Coronary artery (tissue), 2 donors: ENCODE results near the gene TNRC6B.
"Not testable (repeated sequence)": the region's sequence is repeated elsewhere in the genome, so short reads cannot be mapped to it uniquely, and the experiment has no call there.

Experiments
- DNase-seq: peaks from one replicate; pipeline ENCODE4 v3.0.0-alpha.2; 2017; ENCODE audit warnings: low spot score
- H3K27ac ChIP-seq, 2 donors: fragments of 200-600 bp; sonication (generic); one replicate each; pipeline ENCODE4 v1.5.1; 2016 to 2019
- H3K4me3 ChIP-seq: fragments of 200-600 bp; sonication (generic); 2 replicates; pipeline ENCODE4 v1.5.1; 2016; ENCODE audit warnings: mild to moderate bottlenecking, moderate library complexity
- TF ChIP-seq, protein P1 (sequence below): fragments of 200-600 bp; sonication (generic); IDR thresholded peaks from one replicate; pipeline ENCODE4 v1.5.1; 2019; ENCODE audit warnings: antibody characterized with exemption

Gene TNRC6B

DNA sequence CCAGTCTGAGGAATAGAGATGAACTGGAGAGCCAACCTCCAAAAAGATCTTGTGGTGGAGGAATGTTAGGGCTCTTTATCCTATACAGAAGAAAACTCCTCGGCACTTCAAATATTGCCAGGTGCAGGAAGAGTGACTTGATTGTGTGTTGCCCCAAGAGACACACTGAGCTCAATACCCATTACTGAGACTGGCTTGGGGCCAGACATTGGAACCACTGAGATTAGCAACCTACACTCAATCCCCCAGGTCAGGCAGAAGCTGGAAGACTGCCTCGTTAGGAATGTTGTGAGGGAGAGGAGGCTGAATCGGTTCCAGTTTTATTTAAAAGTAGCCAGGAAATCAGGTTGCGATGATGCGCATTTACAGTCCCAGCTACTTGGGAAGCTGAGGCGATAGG, 190.3 kb downstream of the TNRC6B start:
- TF ChIP-seq, protein P1, sequence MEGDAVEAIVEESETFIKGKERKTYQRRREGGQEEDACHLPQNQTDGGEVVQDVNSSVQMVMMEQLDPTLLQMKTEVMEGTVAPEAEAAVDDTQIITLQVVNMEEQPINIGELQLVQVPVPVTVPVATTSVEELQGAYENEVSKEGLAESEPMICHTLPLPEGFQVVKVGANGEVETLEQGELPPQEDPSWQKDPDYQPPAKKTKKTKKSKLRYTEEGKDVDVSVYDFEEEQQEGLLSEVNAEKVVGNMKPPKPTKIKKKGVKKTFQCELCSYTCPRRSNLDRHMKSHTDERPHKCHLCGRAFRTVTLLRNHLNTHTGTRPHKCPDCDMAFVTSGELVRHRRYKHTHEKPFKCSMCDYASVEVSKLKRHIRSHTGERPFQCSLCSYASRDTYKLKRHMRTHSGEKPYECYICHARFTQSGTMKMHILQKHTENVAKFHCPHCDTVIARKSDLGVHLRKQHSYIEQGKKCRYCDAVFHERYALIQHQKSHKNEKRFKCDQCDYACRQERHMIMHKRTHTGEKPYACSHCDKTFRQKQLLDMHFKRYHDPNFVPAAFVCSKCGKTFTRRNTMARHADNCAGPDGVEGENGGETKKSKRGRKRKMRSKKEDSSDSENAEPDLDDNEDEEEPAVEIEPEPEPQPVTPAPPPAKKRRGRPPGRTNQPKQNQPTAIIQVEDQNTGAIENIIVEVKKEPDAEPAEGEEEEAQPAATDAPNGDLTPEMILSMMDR, result no peak
- no peak for DNase-seq
- no peak overlapping the region for H3K27ac ChIP-seq
- H3K4me3 ChIP-seq, result no peak overlapping the region

DNA sequence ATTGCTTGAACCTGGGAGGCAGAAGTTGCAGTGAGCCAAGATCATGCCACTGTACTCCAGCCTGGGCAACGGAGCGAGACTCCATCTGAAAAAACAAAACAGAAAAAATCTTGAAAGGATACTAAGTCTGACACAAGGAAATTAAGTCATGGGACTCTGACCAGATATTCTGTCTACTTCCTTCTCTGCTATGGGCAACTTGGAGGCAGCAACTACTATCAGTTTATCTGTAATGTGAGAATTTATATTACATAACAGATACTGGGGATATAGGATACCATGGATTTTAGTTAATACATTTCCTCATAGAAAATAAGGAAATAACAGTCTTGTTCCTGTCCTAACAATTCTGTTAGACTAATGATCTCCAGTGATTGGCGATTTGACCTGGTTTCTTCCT, 191.1 kb downstream of the TNRC6B start:
- Histone ChIP-seq H3K4me3 (no peak overlapping the region), H3K27ac (no peak overlapping the region)
- TF ChIP-seq, protein P1, result no peak
- no peak for DNase-seq

DNA sequence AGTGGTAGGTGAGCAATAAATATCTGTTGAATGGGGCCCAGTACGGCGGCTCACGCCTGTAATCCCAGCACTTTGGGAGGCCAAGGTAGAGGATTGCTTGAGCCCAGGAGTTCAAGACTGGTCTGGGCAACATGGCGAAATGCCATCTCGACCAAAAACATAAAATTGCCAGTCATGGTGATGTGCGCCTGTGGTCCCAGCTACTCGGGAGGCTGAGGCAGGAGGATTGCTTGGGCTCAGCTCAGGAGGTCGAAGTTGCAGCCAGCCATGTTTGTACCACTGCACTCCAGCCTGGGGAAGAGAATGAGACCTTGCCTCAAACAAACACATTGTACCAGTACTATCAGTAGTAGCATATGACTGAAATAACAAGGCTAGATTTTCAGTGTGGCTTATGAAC, 196.8 kb downstream of the TNRC6B start:
- Histone ChIP-seq H3K4me3 (no peak overlapping the region), H3K27ac (no peak overlapping the region)
- TF ChIP-seq, protein P1, result no peak
- DNase-seq, result no peak

DNA sequence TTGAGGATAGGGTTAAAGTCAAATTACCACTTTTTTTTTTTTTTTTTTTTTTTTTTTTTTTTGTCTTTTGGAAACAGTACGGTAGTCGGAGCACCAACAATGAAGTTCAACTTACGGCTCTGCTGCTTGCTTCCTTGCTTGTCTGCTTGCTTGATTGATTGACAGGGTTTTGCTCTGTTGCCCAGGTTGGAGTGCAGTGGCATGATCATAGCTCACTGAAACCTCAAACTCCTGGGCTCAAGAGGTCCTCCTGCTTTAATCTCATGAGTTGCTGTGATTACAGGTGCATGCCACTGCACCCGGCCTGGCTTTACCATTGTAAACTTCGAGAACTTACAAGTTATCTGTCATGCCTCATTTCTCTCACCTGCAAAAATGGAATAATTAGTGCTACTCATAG, 198.4 kb downstream of the TNRC6B start:
- TF ChIP-seq, protein P1, result no peak

DNA sequence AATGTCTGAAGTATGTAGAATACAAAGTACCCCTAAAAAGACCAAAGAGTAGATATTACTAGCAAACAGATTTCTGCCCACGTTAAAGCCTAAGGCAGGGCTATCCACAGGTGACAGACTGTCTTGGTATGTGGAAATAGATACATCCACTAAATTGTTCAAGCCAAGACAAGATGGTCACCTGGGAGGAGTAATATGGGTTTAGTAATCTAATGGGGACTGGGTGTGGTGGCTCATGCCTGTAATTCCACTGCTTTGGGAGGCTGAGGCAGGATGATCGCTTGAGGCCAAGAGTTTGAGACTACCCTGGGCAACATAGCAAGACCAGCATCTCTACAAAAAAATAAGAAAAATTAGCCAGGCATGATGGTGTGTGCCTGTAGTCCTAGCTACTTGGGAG, 200.2 kb downstream of the TNRC6B start:
- H3K4me3 ChIP-seq, result no peak overlapping the region
- DNase-seq, result no peak
- TF ChIP-seq, protein P1, result no peak
- H3K27ac ChIP-seq, result no peak overlapping the region

More for the DNA sequence above, 198.4 kb downstream of the TNRC6B start:
- Histone ChIP-seq H3K27ac (no peak overlapping the region), H3K4me3 (no peak overlapping the region)
- DNase-seq, result no peak

DNA sequence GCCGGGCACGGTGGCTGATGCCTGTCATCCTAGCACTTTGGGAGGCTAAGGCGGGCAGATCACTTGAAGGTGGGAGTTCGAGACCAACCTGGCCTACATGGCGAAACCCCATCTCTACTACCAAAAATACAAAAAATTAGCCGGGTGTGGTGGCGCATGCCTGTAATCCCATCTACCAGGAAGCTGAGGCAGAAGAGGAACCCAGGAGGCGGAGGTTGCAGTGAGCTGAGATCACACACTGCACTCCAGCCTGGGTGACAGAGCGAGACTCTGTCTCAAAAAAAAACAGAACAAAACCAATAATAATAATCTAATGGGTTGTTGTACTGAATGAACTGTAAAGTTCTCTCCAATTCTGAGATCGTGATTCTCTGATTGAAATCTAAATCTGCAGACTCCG, 200.7 kb downstream of the TNRC6B start:
- H3K4me3 ChIP-seq, DNase-seq, H3K27ac ChIP-seq: not testable (repeated sequence)

DNA sequence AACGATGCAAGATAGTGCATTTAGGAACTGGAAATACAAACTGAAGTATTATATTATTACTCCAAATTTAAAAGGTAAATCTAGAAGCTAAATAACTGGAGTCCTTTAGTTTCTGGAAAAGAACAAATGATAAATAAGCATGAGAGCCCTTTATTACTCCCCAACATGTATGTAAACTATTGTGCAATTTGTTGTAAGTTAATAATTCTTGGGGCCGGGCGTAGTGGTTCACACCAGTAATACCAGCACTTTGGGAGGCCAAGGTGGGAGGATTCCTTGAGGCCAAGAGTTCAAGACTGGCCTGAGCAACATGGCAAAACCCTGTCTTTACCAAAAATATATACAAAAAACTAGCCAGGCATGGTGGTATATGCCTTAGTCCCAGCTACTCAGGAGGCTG, 203.7 kb downstream of the TNRC6B start:
- no peak overlapping the region for H3K4me3 ChIP-seq
- TF ChIP-seq, protein P1, result no peak
- no peak for DNase-seq
- no peak overlapping the region for H3K27ac ChIP-seq

DNA sequence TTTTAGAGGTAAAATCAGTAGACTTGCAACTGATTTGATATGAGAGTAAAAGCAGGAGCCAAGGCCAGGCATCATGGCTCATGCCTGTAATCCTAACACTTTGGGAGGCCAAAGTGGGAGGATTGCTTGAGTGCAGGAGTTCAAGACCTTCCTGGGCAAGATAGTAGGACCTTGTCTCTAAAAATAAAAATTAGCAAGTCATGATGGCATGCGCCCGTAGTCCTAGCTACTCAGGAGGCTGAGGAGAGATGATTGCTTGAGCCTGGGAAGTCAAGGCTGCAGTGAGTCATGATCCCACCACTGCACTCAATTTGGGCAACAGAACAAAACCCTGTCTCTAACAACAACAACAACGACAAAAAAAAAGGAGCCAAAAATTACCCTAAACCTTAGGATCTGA, 206.2 kb downstream of the TNRC6B start:
- TF ChIP-seq, protein P1, result no peak
- Histone ChIP-seq H3K27ac (no peak overlapping the region), H3K4me3 (no peak overlapping the region)
- DNase-seq, result no peak
